TTC549 (cell line): ENCODE data around the gene ADNP.
"Not testable (repeated sequence)": the region's sequence is repeated elsewhere in the genome, so short reads cannot be mapped to it uniquely, and the experiment has no call there.

Experiments
- FAIRE-seq: peaks from 2 replicates; lab custom pipeline; 2012; peaks lifted over from hg19 to GRCh38; lab: Jason Lieb, UNC

The ADNP gene

GRCh38 chr20:50900261-50900660, 31.0 kb downstream of the ADNP start:
- no peak for FAIRE-seq

- FAIRE-seq: no peak
These were observed 32.8 kb downstream of the ADNP start for GRCh38 chr20:50898475-50898874.

- FAIRE-seq: no peak
These were observed 36.0 kb downstream of the ADNP start for GRCh38 chr20:50895111-50895830.

GRCh38 chr20:50893620-50894019, 37.6 kb downstream of the ADNP start:
- FAIRE-seq: no peak

GRCh38 chr20:50892394-50892793, 38.8 kb downstream of the ADNP start:
- no peak for FAIRE-seq

- no peak for FAIRE-seq
These were observed 40.1 kb downstream of the ADNP start for GRCh38 chr20:50891138-50891537.

GRCh38 chr20:50887576-50887975, 43.7 kb downstream of the ADNP start:
- no peak for FAIRE-seq

GRCh38 chr20:50886184-50886790, 45.0 kb downstream of the ADNP start:
- FAIRE-seq: no peak

GRCh38 chr20:50885781-50886180, 45.5 kb downstream of the ADNP start:
- no peak for FAIRE-seq

- no peak for FAIRE-seq
These were observed 46.2 kb downstream of the ADNP start for GRCh38 chr20:50885068-50885467.

- no peak for FAIRE-seq
These were observed 47.4 kb downstream of the ADNP start for GRCh38 chr20:50883856-50884255.

GRCh38 chr20:50881759-50882424, 49.3 kb downstream of the ADNP start:
- FAIRE-seq: not testable (repeated sequence)

- FAIRE-seq: no peak
These were observed 51.3 kb downstream of the ADNP start for GRCh38 chr20:50879649-50880550.

GRCh38 chr20:50877232-50877743, 53.9 kb downstream of the ADNP start:
- no peak for FAIRE-seq

- no peak for FAIRE-seq
These were observed 54.4 kb downstream of the ADNP start for GRCh38 chr20:50876816-50877215.

GRCh38 chr20:50876063-50876685, 55.1 kb downstream of the ADNP start:
- FAIRE-seq: no peak

- no peak for FAIRE-seq
These were observed 56.2 kb downstream of the ADNP start for GRCh38 chr20:50874758-50875665.

GRCh38 chr20:50874111-50874757, 57.0 kb downstream of the ADNP start:
- no peak for FAIRE-seq

- FAIRE-seq: no peak
These were observed 57.7 kb downstream of the ADNP start for GRCh38 chr20:50873585-50873984.
